HCT116 (cell line): ENCODE measurements around the gene FAM20B. TPM values are rescaled to one million over a fixed set of nuclear protein-coding genes. Genes with fewer than 3 reads are reported as not detected.
"Not testable (repeated sequence)": the region's sequence is repeated elsewhere in the genome, so short reads cannot be mapped to it uniquely, and the experiment has no call there.

ENCODE experiments used
- ATAC-seq: fragments of 200-7000 bp; cut with Tn5 transposase; 2 replicates; pipeline ENCODE4 v1.9.1; 2020; ENCODE audit warnings: mild to moderate bottlenecking, moderate library complexity
- BruUV-seq: library from RNA; stranded (reverse); fragments of 400-500 nt; replicated peaks from 2 replicates; lab custom pipeline; 2021; lab: Mats Ljungman, UMichigan
- CTCF ChIA-PET: fragments of 300-600 bp; sonication (Branson Sonifier 250); formaldehyde crosslinking; loops from one replicate; lab custom pipeline; 2021; ENCODE audit warnings: antibody characterized with exemption; lab: Charles Lee
- POLR2A ChIA-PET: fragments of 300-600, 350-600 bp; sonication (Branson Sonifier 250); formaldehyde crosslinking; loops from one replicate; lab custom pipeline; 2021; ENCODE audit warnings: antibody characterized with exemption; lab: Charles Lee
- RAD21 ChIA-PET, 2 experiments: fragments of 300-600 bp; sonication (Branson Sonifier 250); formaldehyde crosslinking; loops; one replicate each; lab custom pipeline; 2023; ENCODE audit warnings: low total read pairs in 2 of 2; ENCODE audit not compliant: uncharacterized antibody in 2 of 2, unreplicated experiment in 2 of 2, low non-redundant PET in 1 of 2; lab: Charles Lee
- DNase-seq: peaks from one replicate; pipeline ENCODE4 v3.0.0-alpha.2; 2010; ENCODE audit warnings: low read depth, low spot score
- H2AFZ ChIP-seq: fragments of 200-600 bp; shearing (Covaris generic), sonication (generic); 2 replicates; pipeline ENCODE4 v1.6.1; 2017; ENCODE audit warnings: low read depth, mixed run types, mixed read lengths, antibody characterized with exemption, low read length; ENCODE audit not compliant: poor library complexity, severe bottlenecking
- H3K27ac ChIP-seq: 2 replicates; pipeline ENCODE4 v1.5.1; 2012; ENCODE audit warnings: low read depth, low read length
- H3K27me3 ChIP-seq: fragments of 200-600 bp; sonication (generic); 2 replicates; pipeline ENCODE4 v1.6.1; 2016; ENCODE audit warnings: mixed run types, low read length, mixed read lengths; ENCODE audit not compliant: insufficient read depth
- H3K36me3 ChIP-seq, 2 experiments: fragments of 200-500 bp in 1 of 2; fragments of 200-600 bp in 1 of 2; sonication (Bioruptor generic) in 1 of 2; sonication (generic) in 1 of 2; 2 replicates each; pipeline versions ENCODE4 v1.5.1 to v1.6.1; 2014 to 2016; ENCODE audit warnings: low read length in 2 of 2, inconsistent platforms in 1 of 2, mixed read lengths in 1 of 2, mixed run types in 1 of 2; ENCODE audit not compliant: insufficient read depth in 2 of 2, control insufficient read depth in 1 of 2
- H3K4me1 ChIP-seq, 2 experiments: fragments of 200-600 bp in 1 of 2; sonication (generic) in 1 of 2; 2 replicates each; pipeline versions ENCODE4 v1.5.1 to v1.6.1; 2012 to 2017; ENCODE audit warnings: low read length in 2 of 2, inconsistent platforms in 1 of 2, mild to moderate bottlenecking in 1 of 2, mixed read lengths in 1 of 2, mixed run types in 1 of 2, moderate library complexity in 1 of 2; ENCODE audit not compliant: insufficient read depth in 2 of 2, control insufficient read depth in 1 of 2
- H3K4me2 ChIP-seq: fragments of 200-600 bp; sonication (generic); 2 replicates; pipeline ENCODE4 v1.6.1; 2017; ENCODE audit warnings: mixed run types, low read length, mixed read lengths
- H3K4me3 ChIP-seq, 2 experiments: fragments of 200-600 bp in 1 of 2; sonication (generic) in 1 of 2; replicated peaks in 1 of 2; 2 replicates each; pipeline ENCODE4 v1.5.1; 2011 to 2016; ENCODE audit warnings: low read length in 2 of 2, control low read depth in 1 of 2, low read depth in 1 of 2, mild to moderate bottlenecking in 1 of 2, mixed read lengths in 1 of 2, mixed run types in 1 of 2
- H3K79me2 ChIP-seq: fragments of 200-600 bp; sonication (generic); 2 replicates; pipeline ENCODE4 v1.6.1; 2017; ENCODE audit warnings: mild to moderate bottlenecking, mixed run types, low read length, moderate library complexity, mixed read lengths; ENCODE audit not compliant: insufficient read depth
- H3K9ac ChIP-seq: fragments of 200-600 bp; sonication (generic); 2 replicates; pipeline ENCODE4 v1.6.1; 2016; ENCODE audit warnings: low read length, mixed read lengths
- H3K9me2 ChIP-seq: fragments of 200-600 bp; sonication (generic), shearing (Covaris generic); 2 replicates; pipeline ENCODE4 v1.6.1; 2017; ENCODE audit warnings: mixed run types, mild to moderate bottlenecking, moderate library complexity; ENCODE audit not compliant: insufficient read depth
- H3K9me3 ChIP-seq, 2 experiments: fragments of 200-500 bp in 1 of 2; fragments of 200-600 bp in 1 of 2; sonication (Bioruptor generic) in 1 of 2; sonication (generic) in 1 of 2; 2 replicates each; pipeline ENCODE4 v1.6.1; 2014 to 2017; ENCODE audit warnings: low read length in 2 of 2, mixed read lengths in 2 of 2, inconsistent platforms in 1 of 2, low read depth in 1 of 2, mild to moderate bottlenecking in 1 of 2, mixed run types in 1 of 2, moderate library complexity in 1 of 2; ENCODE audit not compliant: control insufficient read depth in 1 of 2, insufficient read depth in 1 of 2
- H4K20me1 ChIP-seq: fragments of 200-600 bp; sonication (generic), shearing (Covaris generic); 2 replicates; pipeline ENCODE4 v1.6.1; 2017; ENCODE audit warnings: mixed run types, mild to moderate bottlenecking, moderate library complexity; ENCODE audit not compliant: insufficient read depth
- CBX3 ChIP-seq: IDR thresholded peaks from 2 replicates; pipeline ENCODE4 v1.6.1; 2012; ENCODE audit warnings: low read depth
- EZH2 ChIP-seq: fragments of 200-600 bp; sonication (generic); IDR thresholded peaks from 2 replicates; pipeline ENCODE4 v1.6.1; 2017; ENCODE audit warnings: antibody characterized with exemption, mixed run types
- EZH2phosphoT487 ChIP-seq: fragments of 200-600 bp; IDR thresholded peaks from 2 replicates; pipeline ENCODE4 v1.6.1; 2018; ENCODE audit warnings: antibody characterized with exemption, borderline replicate concordance
- FOSL1 ChIP-seq: IDR thresholded peaks from 2 replicates; pipeline ENCODE4 v1.6.1; 2012; ENCODE audit warnings: low read depth
- RAD21 ChIP-seq: IDR thresholded peaks from 2 replicates; pipeline ENCODE4 v1.6.1; 2012; ENCODE audit warnings: low read depth, mild to moderate bottlenecking
- SIN3A ChIP-seq: IDR thresholded peaks from 2 replicates; pipeline ENCODE4 v1.6.1; 2012; ENCODE audit warnings: low read depth
- SP1 ChIP-seq: IDR thresholded peaks from 2 replicates; pipeline ENCODE4 v1.6.1; 2012; ENCODE audit warnings: low read depth
- SRF ChIP-seq: IDR thresholded peaks from 2 replicates; pipeline ENCODE4 v1.6.1; 2012; ENCODE audit warnings: low read depth
- ZFX ChIP-seq: fragments of 450-650 bp; IDR thresholded peaks from 2 replicates; pipeline ENCODE4 v1.6.1; 2017
- ZNF274 ChIP-seq: fragments of 200-500 bp; sonication (Bioruptor generic); IDR thresholded peaks from 2 replicates; pipeline ENCODE4 v1.6.1; 2014; ENCODE audit warnings: mild to moderate bottlenecking, low read depth, low read length, inconsistent platforms
- intact Hi-C: fragments of 100-400 bp; cut with micrococcal nuclease; formaldehyde crosslinking; loops from 2 replicates; pipeline ENCODE4 v1.10.0; 2022
- total RNA-seq: library from RNA; stranded (reverse); gene quantifications from one replicate; pipeline ENCODE4 v1.2.1, GENCODE V29; 2021; ENCODE audit not compliant: unreplicated experiment
- TF ChIP-seq, protein P1 (sequence below): IDR thresholded peaks from 2 replicates; pipeline ENCODE4 v1.6.1; 2011; ENCODE audit warnings: mild to moderate bottlenecking, low read length, moderate library complexity; ENCODE audit not compliant: insufficient replicate concordance; ENCODE audit errors: extremely low read depth
- TF ChIP-seq, protein P2 (sequence below): IDR thresholded peaks from 2 replicates; pipeline ENCODE4 v1.6.1; 2012
- TF ChIP-seq, protein P3 (sequence below): IDR thresholded peaks from 2 replicates; pipeline ENCODE4 v1.6.1; 2012; ENCODE audit warnings: low read depth

The FAM20B gene
- total RNA-seq, 1 experiment from 2014 or later, result 36.7 TPM

DNA sequence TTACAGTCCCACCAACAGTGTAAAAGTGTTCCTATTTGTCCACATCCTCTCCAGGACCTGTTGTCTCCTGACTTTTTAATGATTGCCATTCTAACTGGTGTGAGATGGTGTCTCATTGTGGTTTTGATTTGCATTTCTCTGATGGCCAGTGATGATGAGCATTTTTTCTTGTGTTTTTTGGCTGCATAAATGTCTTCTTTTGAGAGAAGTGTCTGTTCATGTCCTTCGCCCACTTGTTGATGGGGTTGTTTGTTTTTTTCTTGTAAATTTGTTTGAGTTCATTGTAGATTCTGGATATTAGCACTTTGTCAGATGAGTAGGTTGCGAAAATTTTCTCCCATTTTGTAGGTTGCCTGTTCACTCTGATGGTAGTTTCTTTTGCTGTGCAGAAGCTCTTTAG, 37.5 kb upstream of the FAM20B start:
- H4K20me1 ChIP-seq, ATAC-seq, H3K9me3 ChIP-seq, H3K9ac ChIP-seq, H3K9me2 ChIP-seq, POLR2A ChIA-PET, H3K4me1 ChIP-seq, H3K27me3 ChIP-seq, H3K4me3 ChIP-seq, H3K27ac ChIP-seq, CTCF ChIA-PET, H3K36me3 ChIP-seq, RAD21 ChIA-PET, DNase-seq, BruUV-seq, intact Hi-C loops, H3K4me2 ChIP-seq, H2AFZ ChIP-seq, H3K79me2 ChIP-seq: not testable (repeated sequence)

DNA sequence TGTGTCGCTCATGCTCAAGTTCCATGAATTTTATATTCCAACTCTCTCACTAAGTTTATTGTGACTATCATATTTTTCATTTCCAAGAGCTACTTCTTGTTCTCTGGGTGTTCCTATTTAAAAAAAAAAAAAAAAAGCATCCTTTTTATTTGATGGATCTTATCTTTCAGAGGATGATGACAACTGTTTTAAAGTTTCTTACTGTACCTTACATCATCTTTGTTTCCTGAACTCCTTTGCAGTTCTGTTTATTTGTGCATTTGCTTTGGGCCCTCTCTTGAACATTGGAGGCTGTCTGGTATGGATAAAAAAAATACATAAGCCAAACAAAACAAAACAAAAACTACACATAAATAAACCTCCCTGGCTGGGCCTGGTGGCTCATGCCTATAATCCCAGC, 32.1 kb upstream of the FAM20B start:
- Histone ChIP-seq H3K9me3 (no peaks in the 10 kb centered on the region), H4K20me1 (no peaks in the 10 kb centered on the region), H3K9me2 (no peaks in the 10 kb centered on the region), H3K36me3 (no peaks in the 10 kb centered on the region), H3K9ac (no peak overlapping the region), H3K27me3 (no peaks in the 10 kb centered on the region), H3K4me2 (no peak overlapping the region), H3K79me2 (no peaks in the 10 kb centered on the region), H3K27ac (no peak overlapping the region), H2AFZ (no peak overlapping the region), H3K4me1 (no peaks in the 10 kb centered on the region), H3K4me3 (no peak overlapping the region)
- ATAC-seq (no peak), DNase-seq (no peak)
- ChIA-PET POLR2A (no interaction called here), CTCF (no interaction called here), RAD21 (no interaction called here)
- no peak for TF ChIP-seq RAD21
- no peak for TF ChIP-seq SIN3A
- no peak for TF ChIP-seq EZH2
- TF ChIP-seq ZNF274, result no peak
- TF ChIP-seq, protein P1, sequence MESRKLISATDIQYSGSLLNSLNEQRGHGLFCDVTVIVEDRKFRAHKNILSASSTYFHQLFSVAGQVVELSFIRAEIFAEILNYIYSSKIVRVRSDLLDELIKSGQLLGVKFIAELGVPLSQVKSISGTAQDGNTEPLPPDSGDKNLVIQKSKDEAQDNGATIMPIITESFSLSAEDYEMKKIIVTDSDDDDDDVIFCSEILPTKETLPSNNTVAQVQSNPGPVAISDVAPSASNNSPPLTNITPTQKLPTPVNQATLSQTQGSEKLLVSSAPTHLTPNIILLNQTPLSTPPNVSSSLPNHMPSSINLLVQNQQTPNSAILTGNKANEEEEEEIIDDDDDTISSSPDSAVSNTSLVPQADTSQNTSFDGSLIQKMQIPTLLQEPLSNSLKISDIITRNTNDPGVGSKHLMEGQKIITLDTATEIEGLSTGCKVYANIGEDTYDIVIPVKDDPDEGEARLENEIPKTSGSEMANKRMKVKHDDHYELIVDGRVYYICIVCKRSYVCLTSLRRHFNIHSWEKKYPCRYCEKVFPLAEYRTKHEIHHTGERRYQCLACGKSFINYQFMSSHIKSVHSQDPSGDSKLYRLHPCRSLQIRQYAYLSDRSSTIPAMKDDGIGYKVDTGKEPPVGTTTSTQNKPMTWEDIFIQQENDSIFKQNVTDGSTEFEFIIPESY, result no peak
- TF ChIP-seq, protein P2, sequence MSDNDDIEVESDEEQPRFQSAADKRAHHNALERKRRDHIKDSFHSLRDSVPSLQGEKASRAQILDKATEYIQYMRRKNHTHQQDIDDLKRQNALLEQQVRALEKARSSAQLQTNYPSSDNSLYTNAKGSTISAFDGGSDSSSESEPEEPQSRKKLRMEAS, result no peak
- TF ChIP-seq CBX3, result no peak
- no peak for TF ChIP-seq FOSL1
- no peak for TF ChIP-seq SP1
- TF ChIP-seq, protein P3, sequence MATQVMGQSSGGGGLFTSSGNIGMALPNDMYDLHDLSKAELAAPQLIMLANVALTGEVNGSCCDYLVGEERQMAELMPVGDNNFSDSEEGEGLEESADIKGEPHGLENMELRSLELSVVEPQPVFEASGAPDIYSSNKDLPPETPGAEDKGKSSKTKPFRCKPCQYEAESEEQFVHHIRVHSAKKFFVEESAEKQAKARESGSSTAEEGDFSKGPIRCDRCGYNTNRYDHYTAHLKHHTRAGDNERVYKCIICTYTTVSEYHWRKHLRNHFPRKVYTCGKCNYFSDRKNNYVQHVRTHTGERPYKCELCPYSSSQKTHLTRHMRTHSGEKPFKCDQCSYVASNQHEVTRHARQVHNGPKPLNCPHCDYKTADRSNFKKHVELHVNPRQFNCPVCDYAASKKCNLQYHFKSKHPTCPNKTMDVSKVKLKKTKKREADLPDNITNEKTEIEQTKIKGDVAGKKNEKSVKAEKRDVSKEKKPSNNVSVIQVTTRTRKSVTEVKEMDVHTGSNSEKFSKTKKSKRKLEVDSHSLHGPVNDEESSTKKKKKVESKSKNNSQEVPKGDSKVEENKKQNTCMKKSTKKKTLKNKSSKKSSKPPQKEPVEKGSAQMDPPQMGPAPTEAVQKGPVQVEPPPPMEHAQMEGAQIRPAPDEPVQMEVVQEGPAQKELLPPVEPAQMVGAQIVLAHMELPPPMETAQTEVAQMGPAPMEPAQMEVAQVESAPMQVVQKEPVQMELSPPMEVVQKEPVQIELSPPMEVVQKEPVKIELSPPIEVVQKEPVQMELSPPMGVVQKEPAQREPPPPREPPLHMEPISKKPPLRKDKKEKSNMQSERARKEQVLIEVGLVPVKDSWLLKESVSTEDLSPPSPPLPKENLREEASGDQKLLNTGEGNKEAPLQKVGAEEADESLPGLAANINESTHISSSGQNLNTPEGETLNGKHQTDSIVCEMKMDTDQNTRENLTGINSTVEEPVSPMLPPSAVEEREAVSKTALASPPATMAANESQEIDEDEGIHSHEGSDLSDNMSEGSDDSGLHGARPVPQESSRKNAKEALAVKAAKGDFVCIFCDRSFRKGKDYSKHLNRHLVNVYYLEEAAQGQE, result no peak
- TF ChIP-seq SRF, result no peak
- no peak for TF ChIP-seq EZH2phosphoT487
- no peak for TF ChIP-seq ZFX
- intact Hi-C loops, result no loop called here
- no TSS peak for BruUV-seq
